HG03064 (cell line): ENCODE measurements around the gene GPC6.
"Not testable (repeated sequence)": the region's sequence is repeated elsewhere in the genome, so short reads cannot be mapped to it uniquely, and the experiment has no call there.

Experiments used
- ATAC-seq: cut with Tn5 transposase; IDR thresholded peaks from one replicate; pipeline ENCODE4 v1.9.1; 2021; ENCODE audit warnings: low read depth; ENCODE audit not compliant: unreplicated experiment

Gene GPC6

GRCh38 chr13:93418398-93418797 lies 191.8 kb downstream of the GPC6 start:
- ATAC-seq = no peak

- no peak for ATAC-seq
Measured at GRCh38 chr13:93420206-93420605, 193.6 kb downstream of the GPC6 start.

GRCh38 chr13:93420887-93421286 lies 194.3 kb downstream of the GPC6 start:
- ATAC-seq = no peak

- ATAC-seq = no peak
Measured at GRCh38 chr13:93422980-93423543, 196.5 kb downstream of the GPC6 start.

GRCh38 chr13:93425411-93425810 lies 198.8 kb downstream of the GPC6 start:
- ATAC-seq = no peak

- ATAC-seq = no peak
Measured at GRCh38 chr13:93430381-93430780, 203.8 kb downstream of the GPC6 start.

GRCh38 chr13:93435651-93436050 lies 209.0 kb downstream of the GPC6 start:
- ATAC-seq = no peak

GRCh38 chr13:93437081-93437480 lies 210.5 kb downstream of the GPC6 start:
- no peak for ATAC-seq

GRCh38 chr13:93446238-93446637 lies 219.6 kb downstream of the GPC6 start:
- ATAC-seq = no peak

GRCh38 chr13:93450191-93450621 lies 223.6 kb downstream of the GPC6 start:
- no peak for ATAC-seq

GRCh38 chr13:93450761-93451160 lies 224.2 kb downstream of the GPC6 start:
- no peak for ATAC-seq

- not testable (repeated sequence) for ATAC-seq
Measured at GRCh38 chr13:93454676-93455235, 228.1 kb downstream of the GPC6 start.

- no peak for ATAC-seq
Measured at GRCh38 chr13:93455861-93456260, 229.3 kb downstream of the GPC6 start.

GRCh38 chr13:93460005-93460404 lies 233.4 kb downstream of the GPC6 start:
- ATAC-seq = no peak

- no peak for ATAC-seq
Measured at GRCh38 chr13:93462151-93462550, 235.5 kb downstream of the GPC6 start.

GRCh38 chr13:93466502-93467036 lies 240.0 kb downstream of the GPC6 start:
- no peak for ATAC-seq

GRCh38 chr13:93467175-93467574 lies 240.6 kb downstream of the GPC6 start:
- no peak for ATAC-seq

GRCh38 chr13:93468433-93468832 lies 241.8 kb downstream of the GPC6 start:
- ATAC-seq = no peak

GRCh38 chr13:93472296-93472695 lies 245.7 kb downstream of the GPC6 start:
- no peak for ATAC-seq

- no peak for ATAC-seq
Measured at GRCh38 chr13:93472814-93473296, 246.2 kb downstream of the GPC6 start.

GRCh38 chr13:93473441-93474270 lies 247.0 kb downstream of the GPC6 start:
- no peak for ATAC-seq
